ENCODE data around the gene AGR2. TPM values are rescaled to one million over a fixed set of nuclear protein-coding genes. Genes with fewer than 3 reads are reported as not detected.
A peak's percentile ranks its signal among the peaks of the same experiment; 100 is the strongest.

Gene AGR2
- total and polyA plus RNA-seq, 4 donors, result 2.7 to 10.1 (median 2.9) TPM

DNA sequence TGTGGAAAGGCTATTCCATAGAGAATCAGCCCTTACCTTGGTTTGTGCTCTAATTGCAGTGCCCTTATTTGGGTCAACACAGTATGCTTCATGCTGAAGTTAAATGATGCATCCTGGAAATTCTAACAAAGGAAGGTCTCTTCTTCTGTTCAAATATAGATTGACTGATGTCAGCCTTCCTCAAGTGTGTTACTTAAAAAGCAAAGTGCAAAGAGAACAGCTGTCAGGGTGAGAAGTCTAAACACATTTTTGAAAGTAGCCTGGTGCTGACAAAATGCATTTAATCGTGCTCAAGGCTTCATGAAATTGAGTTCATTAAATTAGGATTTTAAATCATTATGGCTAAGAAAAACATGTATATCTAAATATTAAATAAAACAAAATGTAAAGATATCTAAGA, 19.5 kb downstream of the AGR2 start:
- Histone ChIP-seq H3K9me3 (ENCODE audit: control insufficient read depth, insufficient read depth, low read length) (no peaks in the 10 kb centered on the region), H3K4me1 (ENCODE audit: control insufficient read depth, insufficient read depth, low read length) (no peaks in the 10 kb centered on the region), H3K27me3 (ENCODE audit: control insufficient read depth, insufficient read depth, low read length) (no peaks in the 10 kb centered on the region), H3K27ac (ENCODE audit: low read depth, low read length) (no peak overlapping the region), H3K36me3 (ENCODE audit: control insufficient read depth, insufficient read depth, low read length) (no peaks in the 10 kb centered on the region), H3K4me3 (ENCODE audit: low read depth, low read length) (no peak overlapping the region)
- no peak for DNase-seq (ENCODE audit: low read depth in 4 of 6, low spot score in 6 of 6)
- no CpG with 5 or more reads among the region's 1 CpG for WGBS (ENCODE audit: insufficient coverage)

DNA sequence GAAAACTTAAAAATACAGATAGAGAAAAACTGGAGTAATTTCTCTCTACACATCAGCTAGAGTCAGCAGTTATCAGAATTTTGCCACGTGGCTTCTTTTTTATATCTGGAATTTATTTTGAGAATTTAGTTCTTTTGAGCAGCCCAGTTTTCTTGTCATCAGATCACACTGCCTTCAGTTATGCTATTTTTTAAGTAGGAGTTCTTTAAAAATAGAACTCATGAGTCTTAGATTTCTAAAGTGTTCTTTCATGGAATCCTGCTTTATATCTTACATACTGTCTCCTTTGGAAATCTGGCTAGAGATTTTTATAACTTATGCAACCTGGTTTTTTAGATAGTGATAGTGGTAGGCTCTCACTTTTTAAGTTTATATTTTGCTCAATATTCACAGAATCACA, 24.2 kb downstream of the AGR2 start:
- H3K27ac ChIP-seq (ENCODE audit: low read depth, low read length), result no peak overlapping the region
- H3K9me3 ChIP-seq (ENCODE audit: control insufficient read depth, insufficient read depth, low read length), result no peaks in the 10 kb centered on the region
- DNase-seq (ENCODE audit: low read depth in 4 of 6, low spot score in 6 of 6), result no peak
- H3K27me3 ChIP-seq (ENCODE audit: control insufficient read depth, insufficient read depth, low read length), result no peaks in the 10 kb centered on the region
- no CpG with 5 or more reads among the region's 1 CpG for WGBS (ENCODE audit: insufficient coverage)
- no peak overlapping the region for H3K4me3 ChIP-seq (ENCODE audit: low read depth, low read length)
- no peaks in the 10 kb centered on the region for H3K36me3 ChIP-seq (ENCODE audit: control insufficient read depth, insufficient read depth, low read length)
- H3K4me1 ChIP-seq (ENCODE audit: control insufficient read depth, insufficient read depth, low read length), result no peaks in the 10 kb centered on the region

DNA sequence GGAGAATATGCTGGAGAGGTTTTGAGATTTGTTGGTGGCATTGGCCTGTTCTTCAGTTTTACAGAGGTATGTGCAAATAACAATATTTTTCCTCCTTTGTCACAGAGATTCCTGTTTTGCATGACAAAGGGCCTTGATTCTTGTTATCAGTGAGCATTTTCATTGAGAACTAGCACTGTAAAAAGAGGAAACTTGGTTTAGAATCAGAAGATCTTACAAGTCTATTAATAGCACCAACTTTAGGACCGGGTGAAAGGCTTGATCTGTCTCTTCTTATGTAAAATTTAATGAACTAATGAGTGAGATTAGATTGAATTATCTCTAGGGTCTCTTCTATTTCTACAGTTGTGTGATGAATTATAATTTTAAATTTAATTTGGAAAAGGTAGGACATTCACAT, 25.7 kb downstream of the AGR2 start:
- Histone ChIP-seq H3K27me3 (ENCODE audit: control insufficient read depth, insufficient read depth, low read length) (no peaks in the 10 kb centered on the region), H3K4me3 (ENCODE audit: low read depth, low read length) (no peak overlapping the region), H3K36me3 (ENCODE audit: control insufficient read depth, insufficient read depth, low read length) (no peaks in the 10 kb centered on the region), H3K9me3 (ENCODE audit: control insufficient read depth, insufficient read depth, low read length) (no peaks in the 10 kb centered on the region), H3K27ac (ENCODE audit: low read depth, low read length) (no peak overlapping the region), H3K4me1 (ENCODE audit: control insufficient read depth, insufficient read depth, low read length) (no peaks in the 10 kb centered on the region)
- DNase-seq (ENCODE audit: low read depth in 4 of 6, low spot score in 6 of 6), result no peak
- no CpG with 5 or more reads among the region's 1 CpG for WGBS (ENCODE audit: insufficient coverage)

DNA sequence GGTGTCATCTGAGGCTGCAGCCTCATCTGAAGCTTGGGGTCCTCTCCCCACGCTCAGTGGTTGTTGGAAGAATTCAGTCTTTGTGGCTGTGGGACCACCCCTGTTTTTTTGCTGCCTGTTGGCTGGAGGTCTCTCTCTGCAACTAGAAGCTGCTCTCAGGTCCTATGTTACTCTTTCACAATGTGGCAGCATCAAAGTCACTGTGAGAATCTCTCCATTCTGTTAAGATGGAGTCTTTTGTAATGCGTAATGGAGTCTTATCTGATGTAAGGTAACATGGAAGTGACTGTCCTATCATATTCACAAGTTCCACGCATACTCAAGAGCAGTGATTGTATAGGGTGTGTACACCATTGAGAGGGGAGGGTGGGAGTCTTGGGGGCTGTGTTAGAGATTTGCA, 26.3 kb downstream of the AGR2 start:
- Histone ChIP-seq H3K9me3 (ENCODE audit: control insufficient read depth, insufficient read depth, low read length) (no peaks in the 10 kb centered on the region), H3K4me1 (ENCODE audit: control insufficient read depth, insufficient read depth, low read length) (no peaks in the 10 kb centered on the region), H3K4me3 (ENCODE audit: low read depth, low read length) (no peak overlapping the region), H3K27me3 (ENCODE audit: control insufficient read depth, insufficient read depth, low read length) (no peaks in the 10 kb centered on the region), H3K36me3 (ENCODE audit: control insufficient read depth, insufficient read depth, low read length) (no peaks in the 10 kb centered on the region), H3K27ac (ENCODE audit: low read depth, low read length) (no peak overlapping the region)
- 78% methylated on average over 1 of the region's 3 CpGs for WGBS (ENCODE audit: insufficient coverage)
- DNase-seq (ENCODE audit: low read depth in 4 of 6, low spot score in 6 of 6), result no peak

DNA sequence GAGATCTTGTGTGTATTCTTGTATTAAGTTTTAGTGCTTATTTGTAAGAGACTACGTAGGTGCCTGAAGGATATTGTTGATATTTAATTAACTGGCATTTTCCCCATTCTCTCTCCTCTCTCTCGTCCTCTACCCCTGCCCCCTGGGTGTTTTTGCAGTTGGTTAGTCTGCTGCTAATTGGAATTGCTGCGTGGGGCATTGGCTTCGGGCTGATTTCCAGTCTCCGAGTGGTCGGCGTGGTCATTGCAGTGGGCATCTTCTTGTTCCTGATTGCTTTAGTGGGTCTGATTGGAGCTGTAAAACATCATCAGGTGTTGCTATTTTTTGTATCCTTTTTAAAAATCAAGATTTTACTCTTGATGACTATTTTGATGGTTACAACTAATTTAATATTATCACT, 28.7 kb downstream of the AGR2 start:
- H3K36me3 ChIP-seq (ENCODE audit: control insufficient read depth, insufficient read depth, low read length), result no peaks in the 10 kb centered on the region
- DNase-seq (ENCODE audit: low read depth in 4 of 6, low spot score in 6 of 6), result peak in 1 of 6 donors; percentile 32
- H3K4me1 ChIP-seq (ENCODE audit: control insufficient read depth, insufficient read depth, low read length), result no peaks in the 10 kb centered on the region
- no peaks in the 10 kb centered on the region for H3K9me3 ChIP-seq (ENCODE audit: control insufficient read depth, insufficient read depth, low read length)
- H3K4me3 ChIP-seq (ENCODE audit: low read depth, low read length), result no peak overlapping the region
- H3K27me3 ChIP-seq (ENCODE audit: control insufficient read depth, insufficient read depth, low read length), result no peaks in the 10 kb centered on the region
- no peak overlapping the region for H3K27ac ChIP-seq (ENCODE audit: low read depth, low read length)
- 40% methylated on average over 1 of the region's 7 CpGs for WGBS (ENCODE audit: insufficient coverage)

DNA sequence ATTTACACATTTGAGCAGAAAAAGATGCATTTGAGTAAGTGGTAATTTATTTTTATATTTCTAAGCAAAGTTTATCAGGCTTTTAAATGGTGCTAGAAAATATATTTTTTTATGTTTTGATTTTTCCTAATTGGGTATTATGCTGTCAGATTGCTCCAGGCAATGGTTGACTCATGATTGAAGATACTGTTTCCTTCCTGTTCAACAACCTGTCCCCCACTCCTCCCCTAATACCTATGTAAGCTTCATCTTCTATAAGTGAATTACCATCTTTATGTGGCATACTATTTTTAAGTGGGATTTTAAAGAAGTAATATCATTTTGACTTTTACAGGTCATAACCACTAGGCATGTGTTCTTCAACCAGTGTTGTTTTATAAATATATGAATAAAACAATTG, 29.8 kb downstream of the AGR2 start:
- Histone ChIP-seq H3K27me3 (ENCODE audit: control insufficient read depth, insufficient read depth, low read length) (no peaks in the 10 kb centered on the region), H3K36me3 (ENCODE audit: control insufficient read depth, insufficient read depth, low read length) (no peaks in the 10 kb centered on the region), H3K27ac (ENCODE audit: low read depth, low read length) (no peak overlapping the region), H3K4me3 (ENCODE audit: low read depth, low read length) (no peak overlapping the region), H3K4me1 (ENCODE audit: control insufficient read depth, insufficient read depth, low read length) (no peaks in the 10 kb centered on the region), H3K9me3 (ENCODE audit: control insufficient read depth, insufficient read depth, low read length) (no peaks in the 10 kb centered on the region)
- no peak for DNase-seq (ENCODE audit: low read depth in 4 of 6, low spot score in 6 of 6)

DNA sequence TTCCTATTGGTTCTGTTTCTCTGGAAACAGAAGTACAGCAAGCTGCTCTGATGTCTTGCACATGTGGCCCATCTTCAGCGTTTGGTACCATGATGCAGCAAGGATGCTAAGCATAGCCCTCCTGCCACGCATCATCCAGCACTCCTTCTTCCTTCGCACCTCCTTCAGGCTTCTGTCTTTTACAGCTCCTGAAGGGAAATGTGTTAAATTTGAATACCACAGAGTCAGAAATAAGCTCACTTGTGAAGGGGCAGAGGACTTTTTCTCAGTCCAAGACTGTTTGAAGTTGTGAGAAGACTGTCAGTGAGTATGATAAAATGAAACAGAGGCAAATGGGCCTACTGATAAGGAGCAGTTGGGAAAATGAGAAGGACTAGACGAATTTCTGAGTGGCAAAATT, 30.5 kb downstream of the AGR2 start:
- H3K27ac ChIP-seq (ENCODE audit: low read depth, low read length), result no peak overlapping the region
- no peak overlapping the region for H3K4me3 ChIP-seq (ENCODE audit: low read depth, low read length)
- no peak for DNase-seq (ENCODE audit: low read depth in 4 of 6, low spot score in 6 of 6)
- no peaks in the 10 kb centered on the region for H3K9me3 ChIP-seq (ENCODE audit: control insufficient read depth, insufficient read depth, low read length)
- H3K27me3 ChIP-seq (ENCODE audit: control insufficient read depth, insufficient read depth, low read length), result no peaks in the 10 kb centered on the region
- WGBS (ENCODE audit: insufficient coverage), result 100% methylated on average over 1 of the region's 4 CpGs
- no peaks in the 10 kb centered on the region for H3K36me3 ChIP-seq (ENCODE audit: control insufficient read depth, insufficient read depth, low read length)
- H3K4me1 ChIP-seq (ENCODE audit: control insufficient read depth, insufficient read depth, low read length), result no peaks in the 10 kb centered on the region

DNA sequence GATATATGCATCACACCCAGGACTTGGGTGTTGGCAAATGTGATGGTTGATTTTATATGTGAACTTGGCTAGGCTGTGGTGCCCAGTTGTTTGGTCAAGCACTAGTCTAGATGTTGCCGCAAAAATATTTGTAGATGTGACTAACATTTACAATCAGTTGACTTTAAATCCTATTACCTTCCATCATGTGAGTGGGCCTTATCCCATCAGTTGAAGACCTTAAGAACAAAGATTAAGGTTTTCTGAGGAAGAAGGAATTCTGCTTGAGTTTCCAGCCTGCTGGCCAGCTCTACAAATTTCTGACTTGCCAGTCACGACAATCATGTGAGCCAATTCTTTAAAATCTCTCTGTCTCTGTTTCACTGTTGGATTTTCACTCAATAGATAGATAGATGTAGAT, 30.9 kb downstream of the AGR2 start:
- no peak overlapping the region for H3K4me3 ChIP-seq (ENCODE audit: low read depth, low read length)
- H3K27ac ChIP-seq (ENCODE audit: low read depth, low read length), result no peak overlapping the region
- no peaks in the 10 kb centered on the region for H3K4me1 ChIP-seq (ENCODE audit: control insufficient read depth, insufficient read depth, low read length)
- no CpG with 5 or more reads among the region's 2 CpGs for WGBS (ENCODE audit: insufficient coverage)
- no peaks in the 10 kb centered on the region for H3K9me3 ChIP-seq (ENCODE audit: control insufficient read depth, insufficient read depth, low read length)
- H3K36me3 ChIP-seq (ENCODE audit: control insufficient read depth, insufficient read depth, low read length), result no peaks in the 10 kb centered on the region
- no peaks in the 10 kb centered on the region for H3K27me3 ChIP-seq (ENCODE audit: control insufficient read depth, insufficient read depth, low read length)
- DNase-seq (ENCODE audit: low read depth in 4 of 6, low spot score in 6 of 6), result no peak

DNA sequence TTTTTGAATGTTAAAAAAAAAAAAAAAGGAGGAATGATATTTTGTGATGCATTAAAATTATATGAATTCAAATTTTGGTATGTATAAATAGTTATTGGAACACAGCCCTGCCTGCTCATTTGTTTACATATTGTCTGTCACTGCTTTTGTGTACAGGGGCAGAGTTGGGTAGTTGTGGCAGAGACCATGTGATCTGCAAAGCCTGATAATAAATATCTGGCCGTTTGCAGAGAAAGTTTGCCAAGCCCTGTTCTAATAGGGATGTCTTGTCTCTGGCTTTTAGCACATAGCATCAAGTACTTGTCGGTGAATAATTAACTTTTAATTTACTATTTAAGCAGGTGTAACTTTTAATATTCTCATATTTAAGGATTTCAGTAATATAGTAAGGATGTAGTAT, 31.5 kb downstream of the AGR2 start:
- WGBS (ENCODE audit: insufficient coverage), result no CpG with 5 or more reads among the region's 2 CpGs
- no peaks in the 10 kb centered on the region for H3K9me3 ChIP-seq (ENCODE audit: control insufficient read depth, insufficient read depth, low read length)
- no peaks in the 10 kb centered on the region for H3K36me3 ChIP-seq (ENCODE audit: control insufficient read depth, insufficient read depth, low read length)
- no peak overlapping the region for H3K27ac ChIP-seq (ENCODE audit: low read depth, low read length)
- no peak for DNase-seq (ENCODE audit: low read depth in 4 of 6, low spot score in 6 of 6)
- H3K4me1 ChIP-seq (ENCODE audit: control insufficient read depth, insufficient read depth, low read length), result no peaks in the 10 kb centered on the region
- H3K4me3 ChIP-seq (ENCODE audit: low read depth, low read length), result no peak overlapping the region
- H3K27me3 ChIP-seq (ENCODE audit: control insufficient read depth, insufficient read depth, low read length), result no peaks in the 10 kb centered on the region

DNA sequence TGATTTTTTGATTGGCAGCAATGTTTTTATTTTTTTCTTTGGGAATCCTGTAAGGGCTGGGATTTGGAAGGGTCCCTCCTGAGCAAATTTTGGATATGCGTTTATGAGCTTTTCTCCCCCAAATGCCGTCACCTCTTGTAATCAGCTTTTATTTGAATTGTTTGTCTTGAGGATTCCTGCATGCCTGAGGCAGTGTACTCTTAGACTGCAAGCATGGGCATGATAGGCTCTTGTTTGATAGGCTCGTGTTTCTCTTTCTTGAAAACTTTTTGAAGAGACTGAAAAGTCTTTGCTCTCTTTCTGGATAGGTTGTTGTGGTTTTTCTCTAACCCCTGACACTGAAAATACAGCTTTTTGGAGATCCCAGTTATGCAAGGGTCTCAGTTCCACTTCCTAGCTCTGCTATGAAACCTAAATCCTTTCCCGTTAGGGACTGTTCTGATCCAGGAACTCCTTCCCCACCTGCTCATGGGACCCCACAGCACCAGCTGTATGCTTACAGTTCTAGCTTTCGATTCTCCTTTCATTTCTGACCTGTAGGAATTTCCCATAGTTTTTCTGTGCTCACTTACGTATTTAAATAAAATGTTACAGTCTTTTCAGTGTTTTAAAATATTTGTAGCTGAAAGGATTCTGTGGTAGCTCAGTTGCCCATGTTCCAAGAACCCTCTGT, 34.0 kb downstream of the AGR2 start:
- H3K4me1 ChIP-seq (ENCODE audit: control insufficient read depth, insufficient read depth, low read length), result no peaks in the 10 kb centered on the region
- no peak overlapping the region for H3K4me3 ChIP-seq (ENCODE audit: low read depth, low read length)
- no peak for DNase-seq (ENCODE audit: low read depth in 4 of 6, low spot score in 6 of 6)
- H3K36me3 ChIP-seq (ENCODE audit: control insufficient read depth, insufficient read depth, low read length), result no peaks in the 10 kb centered on the region
- H3K27ac ChIP-seq (ENCODE audit: low read depth, low read length), result no peak overlapping the region
- H3K27me3 ChIP-seq (ENCODE audit: control insufficient read depth, insufficient read depth, low read length), result no peaks in the 10 kb centered on the region
- WGBS (ENCODE audit: insufficient coverage), result 89% methylated on average over 1 of the region's 6 CpGs
- H3K9me3 ChIP-seq (ENCODE audit: control insufficient read depth, insufficient read depth, low read length), result no peaks in the 10 kb centered on the region
